KG1 (cell line): Measurements from ENCODE around the gene PRPF40A.

Source experiments
- DNase-seq: peaks from one replicate; lab custom pipeline; 2025; lab: John Stamatoyannopoulos, UW

PRPF40A gene

DNA sequence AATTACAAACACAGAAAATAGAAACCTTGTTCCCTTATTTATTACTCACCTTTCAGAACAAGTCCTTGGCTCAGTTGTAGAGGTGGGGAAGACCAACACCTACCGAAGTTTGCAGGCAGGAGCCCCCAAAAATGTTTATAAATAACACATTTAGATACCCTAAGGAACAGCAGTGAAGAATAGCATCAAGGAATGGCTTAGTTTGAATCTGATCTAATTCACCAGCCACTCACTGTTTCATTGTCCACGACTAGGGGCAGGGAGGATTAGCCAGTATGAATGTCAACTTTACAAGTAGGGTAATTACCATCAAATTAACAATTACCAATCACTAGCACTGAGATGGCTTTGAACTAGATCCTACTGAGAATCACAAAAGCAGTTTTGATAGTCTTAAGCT lies 65.4 kb downstream of the PRPF40A start:
- no peak for DNase-seq

DNA sequence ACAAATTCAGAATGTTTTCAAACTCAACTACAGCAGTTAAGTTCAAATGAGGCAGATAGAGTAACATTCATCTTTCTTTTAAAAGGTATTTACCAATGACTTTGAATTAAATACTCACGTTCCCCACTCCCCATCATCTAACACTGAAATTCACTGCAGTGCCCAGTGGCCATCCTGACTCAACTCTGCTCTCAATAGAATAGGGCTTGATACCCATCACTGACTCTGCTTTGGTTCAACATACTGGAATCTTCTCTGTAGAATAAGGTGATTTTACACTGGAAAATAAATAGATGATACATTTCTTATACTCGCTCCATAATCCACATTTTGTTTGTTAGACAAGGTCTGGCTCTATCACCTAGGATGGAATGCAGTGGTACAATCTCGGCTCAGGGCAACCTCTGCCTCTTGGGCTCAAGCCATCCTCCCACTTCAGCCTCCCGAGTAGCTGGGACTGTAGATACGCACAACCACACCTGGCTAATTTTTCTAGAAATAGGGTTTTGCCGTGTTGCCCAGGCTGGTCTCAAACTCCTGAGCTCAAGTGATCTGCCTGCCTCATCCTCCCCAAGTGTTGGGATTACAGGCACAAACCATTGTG lies 66.4 kb downstream of the PRPF40A start:
- DNase-seq, result no peak

DNA sequence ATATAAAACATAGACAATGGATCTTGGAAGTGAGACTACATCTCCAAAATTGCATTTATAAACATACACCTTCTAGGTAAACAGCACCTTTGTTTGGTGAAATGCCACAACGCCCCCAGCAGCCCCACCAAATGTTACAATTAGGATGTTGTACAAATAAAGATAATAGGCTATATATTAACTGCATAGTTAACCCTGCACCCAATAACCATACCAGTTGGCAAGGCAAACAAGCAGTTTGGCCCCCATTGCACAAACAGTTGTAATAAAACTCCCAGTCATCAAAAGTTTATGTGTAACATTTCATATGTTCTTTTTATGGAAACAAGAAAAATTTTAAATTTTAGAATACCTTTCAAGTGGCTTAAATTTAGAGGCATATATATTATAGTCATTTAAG lies 67.3 kb downstream of the PRPF40A start:
- DNase-seq, result no peak

DNA sequence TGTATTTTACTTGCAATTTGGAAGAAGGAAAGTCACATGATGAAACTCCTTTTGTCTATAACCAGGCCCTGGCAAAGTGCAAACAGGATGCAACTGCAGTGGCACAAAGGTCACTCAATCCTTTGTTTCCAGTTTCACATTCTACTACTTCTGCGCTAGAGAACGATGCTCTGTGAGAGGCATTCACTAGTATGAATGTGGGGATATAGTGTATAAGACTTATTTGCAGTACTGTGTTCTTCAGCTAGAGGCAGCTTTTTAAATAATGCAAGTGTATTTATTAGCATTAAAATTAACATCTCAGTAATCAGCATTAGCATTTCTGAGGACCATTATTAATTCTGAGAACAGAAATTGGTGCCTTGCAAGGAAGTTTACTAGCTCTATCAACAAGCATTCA lies 68.9 kb downstream of the PRPF40A start:
- DNase-seq, result no peak

DNA sequence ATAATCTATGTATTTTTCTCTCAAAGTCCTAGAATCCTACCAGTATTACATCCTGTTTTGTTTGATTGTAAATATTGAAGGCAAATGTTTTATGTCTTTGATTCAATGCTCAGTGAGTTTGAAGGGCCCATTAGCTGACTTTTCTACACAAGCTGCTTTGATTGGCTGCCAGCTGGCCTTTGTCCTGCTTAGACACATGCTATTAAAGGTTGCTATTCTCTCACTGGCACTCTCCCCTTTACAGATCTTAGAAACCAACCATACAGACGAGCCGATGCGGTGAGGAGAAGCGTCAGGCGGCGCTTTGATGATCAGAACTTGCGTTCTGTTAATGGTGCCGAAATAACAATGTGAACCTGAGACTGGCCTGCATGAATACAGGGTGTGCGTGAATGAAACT lies 69.7 kb downstream of the PRPF40A start:
- no peak for DNase-seq

DNA sequence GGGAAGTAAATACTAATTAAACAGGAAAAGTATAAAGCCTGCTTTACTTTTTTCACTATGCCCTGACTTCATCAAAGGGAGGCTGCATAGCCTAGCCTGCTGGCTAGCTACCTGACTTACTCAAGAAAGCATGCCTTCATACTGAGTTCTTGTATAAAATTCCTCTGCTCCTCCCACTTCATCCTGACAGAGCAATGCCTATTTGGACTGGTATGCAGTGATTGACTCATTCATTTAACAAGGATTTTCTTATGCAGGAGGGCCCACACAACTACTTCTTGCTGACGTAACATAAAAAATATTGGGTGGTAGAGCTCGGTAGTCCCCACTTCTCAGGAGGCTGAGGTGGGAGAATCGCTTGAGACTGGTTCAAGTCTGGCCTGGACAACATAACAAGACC lies 70.5 kb downstream of the PRPF40A start:
- no peak for DNase-seq

- no peak for DNase-seq
Observed at GRCh38 chr2:152646264-152646663, 71.0 kb downstream of the PRPF40A start.

- no peak for DNase-seq
Observed at GRCh38 chr2:152644189-152644873, 72.9 kb downstream of the PRPF40A start.

DNA sequence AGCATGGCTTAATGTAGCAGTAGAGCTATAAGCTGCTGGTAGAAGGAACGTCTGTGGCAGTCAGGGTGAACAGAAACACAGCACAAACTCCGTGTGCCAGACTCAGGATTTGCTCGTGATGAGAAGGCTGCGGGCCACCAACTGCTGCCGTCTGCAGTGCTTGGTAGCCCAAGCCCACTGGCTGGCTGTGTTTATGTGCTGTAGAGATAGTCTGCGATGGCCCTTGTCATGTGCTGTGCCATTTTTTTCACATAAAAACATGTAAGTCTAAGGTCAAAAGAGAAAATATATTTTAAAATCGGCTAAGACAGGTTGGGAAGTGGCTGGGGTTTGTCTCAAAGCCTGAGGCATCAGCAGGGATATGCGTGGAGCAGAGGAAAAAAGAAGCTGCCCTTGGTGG lies 78.7 kb downstream of the PRPF40A start:
- DNase-seq, result no peak

- DNase-seq, result no peak
Observed at GRCh38 chr2:152638056-152638455, 79.2 kb downstream of the PRPF40A start.

- DNase-seq, result no peak
Observed at GRCh38 chr2:152637251-152637650, 80.0 kb downstream of the PRPF40A start.

DNA sequence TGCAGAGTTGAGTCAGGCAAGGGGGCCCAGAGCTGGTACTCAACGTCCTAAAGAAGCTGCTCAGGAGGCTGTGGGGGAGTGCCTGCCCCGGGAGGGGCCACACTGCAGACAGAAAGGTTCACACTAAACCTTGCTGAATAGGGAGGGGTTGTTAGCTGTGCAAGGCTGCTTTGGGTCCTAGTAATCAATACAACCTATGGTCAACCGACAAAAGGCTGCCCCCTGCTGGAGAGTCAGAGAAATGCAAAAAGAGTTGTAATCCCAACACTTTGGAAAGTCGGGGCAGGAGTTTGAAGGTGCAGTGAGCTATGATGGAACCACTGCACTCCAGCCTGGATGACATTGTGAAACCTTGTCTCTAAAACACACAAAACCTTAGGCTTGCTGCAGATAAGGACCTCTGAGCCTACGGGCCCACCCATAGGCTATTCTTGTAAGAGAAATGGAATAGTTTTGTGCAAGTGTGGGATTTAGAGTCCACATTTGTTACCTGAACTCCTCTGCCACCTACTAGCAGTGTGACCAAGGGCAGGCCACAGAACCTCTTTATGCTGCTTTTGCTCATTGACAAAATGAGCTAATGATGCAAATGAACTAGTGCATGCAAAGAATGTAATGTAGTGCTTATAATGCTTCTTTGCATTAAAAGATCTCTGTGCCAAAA lies 81.5 kb downstream of the PRPF40A start:
- DNase-seq, result no peak

DNA sequence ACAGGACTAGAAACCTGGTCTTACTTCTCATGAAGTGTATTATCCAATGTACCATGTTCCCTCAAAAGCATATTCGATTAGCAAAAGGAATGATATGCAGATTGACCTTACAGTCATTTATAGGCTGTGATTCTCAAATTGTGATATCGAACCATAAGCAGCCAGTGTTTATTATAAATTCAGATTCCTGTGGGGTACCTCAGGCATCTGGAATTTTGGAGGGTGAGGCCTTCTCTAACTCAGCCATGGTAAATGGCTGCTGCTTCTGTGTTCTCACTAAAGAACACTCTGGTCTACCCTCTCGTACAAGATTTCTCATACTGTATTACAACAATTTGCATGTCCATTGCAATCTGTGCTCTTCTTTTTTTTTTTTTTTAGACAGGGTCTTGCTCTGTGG lies 84.5 kb downstream of the PRPF40A start:
- DNase-seq, result no peak

GRCh38 chr2:152630466-152630865 lies 86.8 kb downstream of the PRPF40A start:
- DNase-seq, result no peak

DNA sequence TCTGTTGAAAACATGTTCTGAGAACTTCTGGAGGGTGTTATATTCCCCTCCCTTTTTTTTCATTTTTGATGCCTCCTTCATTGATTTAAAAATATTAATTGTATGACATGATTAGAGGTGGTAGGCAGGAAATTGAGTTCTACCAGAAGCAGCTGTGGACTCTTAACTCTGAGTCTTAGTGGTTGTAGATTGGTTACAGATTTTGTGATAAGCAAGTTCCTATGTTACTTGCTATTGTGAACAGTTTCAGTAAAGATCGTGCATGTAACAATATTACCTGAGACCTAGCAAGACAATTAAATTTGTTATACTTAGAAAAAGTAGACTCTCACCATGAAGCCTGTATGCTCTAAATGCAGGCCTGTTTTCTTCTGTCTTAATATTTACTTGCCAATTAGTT lies 88.1 kb downstream of the PRPF40A start:
- DNase-seq, result no peak

- DNase-seq, result no peak
Observed at GRCh38 chr2:152627351-152627957, 89.8 kb downstream of the PRPF40A start.

- DNase-seq, result no peak
Observed at GRCh38 chr2:152626911-152627339, 90.3 kb downstream of the PRPF40A start.

DNA sequence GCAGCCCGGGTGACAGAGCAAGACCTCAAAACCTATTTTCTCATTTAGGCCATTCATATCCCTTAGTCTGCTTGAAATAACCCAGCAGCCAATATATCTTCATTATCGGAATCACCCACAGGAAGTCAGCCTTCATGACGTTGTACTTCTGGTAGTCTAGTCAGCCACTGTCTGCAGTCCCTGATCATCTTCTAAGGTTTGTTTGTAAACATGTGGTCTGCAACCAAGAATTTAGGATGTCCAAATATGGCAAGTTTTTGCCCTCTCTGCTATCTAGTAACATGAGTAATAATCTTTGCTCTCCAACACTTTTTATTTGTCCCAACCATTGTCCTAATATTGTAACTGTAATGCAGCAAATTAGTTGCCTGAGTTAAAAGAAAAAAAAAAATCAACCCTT lies 92.5 kb downstream of the PRPF40A start:
- DNase-seq, result no peak

DNA sequence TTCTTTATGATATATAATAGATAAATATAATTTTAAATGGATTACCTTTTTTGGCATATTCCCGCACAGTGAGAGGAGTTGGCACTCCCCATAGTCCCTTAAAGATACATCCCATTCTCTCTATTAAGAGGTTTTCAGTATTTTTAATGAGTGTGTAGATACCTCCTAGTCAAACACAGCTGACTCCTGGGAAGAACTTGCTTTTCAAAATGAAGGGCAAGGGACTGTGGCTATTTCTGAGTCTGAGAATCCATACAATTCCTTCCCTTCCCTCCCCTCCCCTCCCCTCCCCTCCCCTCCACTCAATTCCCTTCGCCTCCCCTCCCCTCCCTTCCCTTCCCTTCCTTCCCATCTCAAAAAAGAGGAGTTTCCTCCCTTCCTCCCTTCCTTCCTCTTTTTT lies 93.5 kb downstream of the PRPF40A start:
- DNase-seq, result no peak

DNA sequence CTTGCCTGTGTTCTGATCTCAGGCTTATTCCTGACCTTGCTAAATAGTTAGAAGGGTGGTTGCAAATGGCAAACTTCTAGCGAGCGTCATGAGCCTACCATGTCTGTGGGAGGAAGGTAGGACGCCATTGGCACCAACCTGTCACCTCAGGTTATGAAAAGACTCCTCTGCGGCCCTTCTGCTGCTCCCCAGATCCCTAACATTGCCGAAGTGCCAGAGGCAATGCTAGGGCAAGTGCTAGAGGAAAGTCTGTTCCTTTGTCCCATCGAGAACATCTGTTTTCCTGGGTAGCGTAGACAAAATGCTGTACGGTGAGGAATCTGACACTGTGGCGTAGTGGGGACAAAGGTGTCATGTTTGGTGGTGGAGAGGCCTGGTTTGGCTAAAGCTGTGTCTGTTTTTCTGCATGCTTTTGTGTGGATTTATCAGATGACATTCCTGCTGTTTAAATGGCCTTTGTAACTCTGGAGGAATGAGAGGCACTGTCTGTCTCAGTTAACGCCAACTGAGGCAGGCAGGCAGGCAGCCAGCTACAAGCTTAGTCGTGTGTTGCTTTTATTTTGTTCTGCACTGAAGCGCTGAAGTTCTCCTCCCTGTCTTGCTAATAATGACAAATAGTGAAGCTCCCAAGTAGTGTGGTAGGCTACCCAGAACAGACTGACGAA lies 94.1 kb downstream of the PRPF40A start:
- no peak for DNase-seq

- no peak for DNase-seq
Observed at GRCh38 chr2:152622219-152622618, 95.0 kb downstream of the PRPF40A start.

DNA sequence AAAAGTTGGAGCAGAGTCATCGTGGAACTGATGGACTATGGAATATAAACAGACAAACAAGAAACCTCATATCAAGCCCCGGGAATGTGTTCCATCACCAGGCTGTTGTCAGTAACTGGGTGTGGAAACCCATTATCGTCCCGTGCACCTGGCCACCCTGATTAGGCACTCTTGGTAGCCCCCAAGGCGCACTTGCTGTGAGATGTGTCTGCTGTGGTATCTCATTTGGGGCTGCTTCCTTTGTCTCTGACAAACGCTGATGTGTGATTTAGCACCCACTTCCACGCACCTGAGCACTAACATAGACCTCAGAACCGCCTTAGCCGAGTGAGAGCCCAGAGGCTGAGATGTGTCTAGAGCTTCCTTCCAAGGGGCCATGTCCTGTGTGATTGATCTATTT lies 96.3 kb downstream of the PRPF40A start:
- DNase-seq, result no peak

- no peak for DNase-seq
Observed at GRCh38 chr2:152620208-152620607, 97.1 kb downstream of the PRPF40A start.
